ENCODE data around the gene SCRN2.

The SCRN2 gene

GRCh38 chr17:47871048-47871447 lies 30.0 kb upstream of the SCRN2 start:
- no peak for DNase-seq

- no peak for DNase-seq
Observed at GRCh38 chr17:47870056-47870455, 29.0 kb upstream of the SCRN2 start.

- no peak for DNase-seq
Observed at GRCh38 chr17:47869114-47869513, 28.0 kb upstream of the SCRN2 start.

DNA sequence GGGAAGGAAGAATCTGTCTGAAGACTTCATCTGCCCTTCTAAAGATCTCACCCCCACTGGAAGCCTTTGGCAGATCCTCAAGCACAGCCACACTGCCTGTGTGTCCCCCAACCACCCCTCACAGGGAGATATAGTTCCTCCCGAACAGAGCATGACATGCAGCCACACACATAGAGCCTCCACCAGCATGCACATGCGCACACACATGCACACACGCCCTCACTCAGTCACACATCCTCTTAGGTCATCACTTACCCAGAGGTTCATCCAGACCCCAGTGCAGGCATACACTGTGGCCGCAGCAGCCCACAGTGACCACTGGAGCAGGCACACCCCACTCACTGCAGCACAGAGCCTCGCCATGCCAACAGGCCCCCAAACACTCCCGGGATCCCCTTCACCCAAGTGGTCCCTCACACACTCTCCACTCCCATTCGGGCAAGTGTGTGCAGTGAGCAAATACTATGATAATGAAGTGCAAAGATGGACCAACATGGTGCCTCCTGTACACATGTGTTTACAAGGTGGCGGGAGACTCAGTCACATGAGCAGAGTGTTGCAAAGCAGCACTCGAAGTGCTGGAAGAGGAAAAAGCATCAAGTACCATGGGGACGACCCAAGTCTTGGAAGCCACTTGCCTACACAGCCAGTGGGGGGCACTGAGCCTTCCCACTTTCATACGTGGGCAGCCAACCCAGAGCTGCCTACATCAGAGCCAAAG lies 26.9 kb upstream of the SCRN2 start:
- DNase-seq: no peak

DNA sequence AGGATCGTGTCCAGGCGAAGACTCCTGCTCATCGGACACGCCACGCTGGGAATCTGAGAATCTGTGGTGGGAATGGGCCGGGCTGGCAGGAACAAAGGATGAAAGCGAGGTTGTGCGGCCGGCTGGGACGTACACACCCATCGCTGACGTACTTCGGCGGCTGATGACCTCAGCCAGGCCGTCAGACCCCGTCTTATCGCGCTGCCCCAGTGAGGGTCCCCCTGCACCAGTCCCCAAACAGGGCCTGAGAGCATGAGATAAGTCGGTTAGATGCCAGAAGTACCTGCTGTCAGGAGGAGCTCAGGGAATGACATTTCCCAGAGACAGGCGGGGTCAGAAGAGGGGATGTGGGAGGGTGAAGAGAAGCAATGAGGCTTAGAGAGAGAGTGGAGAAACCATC lies 25.9 kb upstream of the SCRN2 start:
- DNase-seq: no peak

- no peak for DNase-seq
Observed at GRCh38 chr17:47864791-47865216, 23.7 kb upstream of the SCRN2 start.

DNA sequence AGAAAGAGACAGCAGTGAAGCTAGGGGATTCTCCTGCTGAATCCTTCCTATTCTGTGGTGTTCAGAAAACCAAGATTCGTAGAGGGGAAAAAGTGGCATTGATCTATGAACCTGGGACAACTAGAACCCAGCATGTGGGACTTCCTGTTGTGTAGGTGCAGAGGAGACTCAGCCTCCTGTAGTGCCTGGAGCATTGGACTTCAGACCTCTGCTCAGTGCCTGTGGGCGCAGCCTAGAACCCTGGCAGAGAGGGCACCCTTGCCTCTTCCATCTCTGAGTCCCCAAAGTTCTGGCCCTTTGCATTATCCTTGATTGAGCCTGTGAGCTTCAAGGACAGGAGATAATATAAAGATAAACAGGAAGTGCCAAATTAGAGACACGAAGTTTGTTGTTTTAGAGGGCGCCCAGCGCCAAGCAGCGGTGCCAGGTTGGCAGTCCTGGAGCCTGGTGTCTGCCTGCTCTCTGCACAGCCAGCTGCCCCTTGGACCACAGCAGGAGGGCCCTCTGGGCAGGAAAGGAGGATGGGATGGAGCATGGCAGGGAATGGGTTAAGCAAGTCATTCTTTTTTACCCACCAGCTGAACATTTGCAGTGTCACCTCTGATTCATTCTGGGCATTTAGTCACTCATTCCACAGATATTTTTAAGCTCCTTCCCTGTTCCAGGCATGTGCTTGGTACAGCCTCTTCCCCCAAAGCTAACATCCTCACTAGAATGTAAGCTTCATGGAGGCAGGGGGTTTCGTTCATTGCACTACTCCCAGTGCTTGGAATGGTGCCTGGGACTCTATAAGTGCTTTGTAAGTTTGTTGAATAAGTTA lies 21.8 kb upstream of the SCRN2 start:
- DNase-seq: no peak

- DNase-seq: no peak
Observed at GRCh38 chr17:47860386-47860785, 19.3 kb upstream of the SCRN2 start.

DNA sequence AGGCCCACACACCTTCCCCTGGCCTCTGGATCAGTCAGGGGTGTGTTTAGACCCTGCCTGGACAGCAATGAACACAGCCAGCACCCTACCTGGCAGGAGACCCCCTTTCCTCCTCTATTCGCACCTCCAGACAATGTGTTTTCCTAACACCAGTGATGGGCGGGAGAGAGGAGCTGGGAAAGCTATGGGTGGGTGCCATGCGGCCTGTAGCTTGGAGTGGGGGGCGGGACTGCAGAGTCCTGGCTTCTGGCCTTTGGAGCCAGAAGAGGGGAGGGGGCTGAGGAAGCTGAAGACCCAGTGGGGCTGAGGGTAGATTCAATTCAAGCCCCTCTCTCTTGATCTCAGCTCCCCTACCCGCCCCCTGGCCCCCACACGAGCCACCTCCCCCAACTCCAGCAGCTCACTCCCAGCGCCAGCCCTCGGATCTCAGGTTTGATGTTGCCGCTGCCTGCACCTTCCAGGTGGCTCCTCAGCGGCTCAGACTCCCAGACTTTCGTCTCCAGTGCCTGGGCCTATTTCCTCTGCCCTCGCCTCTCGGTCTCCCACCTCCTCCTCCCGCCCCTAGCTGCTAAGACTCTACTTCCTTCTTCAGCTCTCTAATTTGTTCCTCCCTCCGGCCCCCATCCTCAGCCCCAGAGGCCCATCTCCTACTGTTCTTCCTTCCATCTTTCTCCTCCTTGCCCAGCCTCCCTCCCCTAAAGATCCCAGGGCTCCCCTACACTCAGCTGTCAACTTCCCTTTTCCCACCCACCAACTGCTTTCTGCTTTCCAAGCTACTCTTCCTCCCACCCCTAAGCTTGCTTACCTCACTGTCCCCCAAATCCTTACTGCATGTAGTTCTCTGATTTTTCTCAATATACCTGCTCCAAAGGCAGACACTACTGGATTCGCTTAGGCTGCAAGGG lies 16.7 kb upstream of the SCRN2 start:
- no peak for DNase-seq

- no peak for DNase-seq
Observed at GRCh38 chr17:47856830-47857229, 15.8 kb upstream of the SCRN2 start.

DNA sequence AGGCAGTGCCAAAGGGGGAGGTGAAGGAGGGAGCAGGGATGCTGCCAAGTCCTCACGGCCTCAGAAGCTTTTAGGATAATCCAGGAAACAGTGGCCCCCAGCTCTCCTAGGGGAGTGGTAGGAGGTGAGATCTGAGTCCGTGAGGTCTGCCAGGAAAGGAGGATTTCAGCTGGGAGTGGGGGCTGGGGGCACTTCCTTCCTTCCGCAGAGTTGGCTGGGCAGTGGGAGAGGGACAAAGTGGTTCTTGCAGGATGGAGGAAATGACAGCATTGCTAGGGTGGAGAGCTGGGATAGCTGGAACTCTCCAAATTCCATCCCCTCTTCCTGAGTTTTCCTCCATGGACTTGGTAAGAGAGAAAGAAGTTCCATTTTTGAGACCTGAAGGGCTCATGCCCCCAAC lies 14.7 kb upstream of the SCRN2 start:
- DNase-seq: no peak

GRCh38 chr17:47853616-47854015 lies 12.5 kb upstream of the SCRN2 start:
- no peak for DNase-seq

GRCh38 chr17:47852113-47852949 lies 11.3 kb upstream of the SCRN2 start:
- no peak for DNase-seq

- no peak for DNase-seq
Observed at GRCh38 chr17:47851764-47852112, 10.7 kb upstream of the SCRN2 start.

DNA sequence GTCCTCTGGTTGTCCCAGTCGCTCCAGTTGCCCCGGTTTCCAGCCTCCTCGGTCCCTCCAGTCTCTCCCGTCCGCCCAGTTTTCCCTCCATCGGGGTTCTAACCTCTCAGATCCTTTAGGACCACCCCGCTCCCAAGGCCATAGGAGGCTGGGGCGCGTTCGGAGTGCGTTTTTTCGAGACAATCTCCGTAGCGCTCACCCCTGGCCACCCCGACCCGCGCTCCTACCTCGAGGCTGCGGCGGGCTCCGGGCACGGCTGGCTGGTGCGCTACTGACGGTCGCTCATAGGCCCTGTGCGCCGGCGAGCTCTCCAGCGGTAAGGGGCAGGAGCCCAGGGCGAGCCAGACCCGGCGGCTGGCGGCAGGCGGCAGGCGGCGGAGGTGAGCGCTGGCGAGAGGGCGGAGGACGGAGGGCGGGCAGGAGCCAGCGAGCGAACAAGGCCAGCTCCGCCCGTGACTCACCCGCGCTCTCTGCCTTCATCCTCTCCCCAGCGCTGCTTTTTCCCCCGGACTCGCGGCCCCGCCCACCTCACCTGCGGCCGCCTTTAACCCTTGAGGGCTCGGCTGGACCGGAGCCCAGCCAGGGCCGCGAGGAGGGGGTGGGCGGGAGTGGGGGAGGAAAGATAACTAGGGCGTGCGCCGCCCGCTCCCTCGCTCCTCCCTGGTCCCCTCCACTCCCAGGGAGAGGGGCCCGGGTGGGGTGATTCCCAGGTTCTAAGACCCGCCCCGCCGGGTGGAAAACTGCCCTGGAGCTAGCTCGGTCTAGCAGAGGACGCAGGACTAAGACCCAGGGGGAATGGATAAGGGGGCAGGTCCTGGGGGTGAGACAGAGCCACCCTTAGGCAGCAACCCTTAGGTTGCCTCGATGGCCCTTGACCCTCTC lies 9.9 kb upstream of the SCRN2 start, which contains the start of gene SP6:
SP6 (minus strand) TSS at position 472 of the 882 bp plus-strand sequence. CDS start 2,734 bp downstream, outside the sequence.
- DNase-seq: no peak

DNA sequence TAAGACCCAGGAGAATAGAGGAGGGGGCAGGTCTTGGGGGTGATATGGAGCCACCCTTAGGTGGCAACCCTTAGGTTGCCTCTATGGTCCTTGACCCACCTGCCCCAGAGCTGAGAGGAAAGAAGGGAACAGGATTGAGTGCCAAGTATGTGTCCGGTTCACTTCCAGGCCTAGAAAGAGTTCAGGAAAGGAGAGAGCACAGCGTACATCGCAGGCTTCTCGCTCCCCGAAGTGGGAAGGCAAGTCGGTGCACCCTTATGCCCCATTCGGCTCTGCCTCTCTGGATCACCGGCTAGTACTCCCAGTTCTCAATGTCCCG lies 9.3 kb upstream of the SCRN2 start:
- no peak for DNase-seq

DNA sequence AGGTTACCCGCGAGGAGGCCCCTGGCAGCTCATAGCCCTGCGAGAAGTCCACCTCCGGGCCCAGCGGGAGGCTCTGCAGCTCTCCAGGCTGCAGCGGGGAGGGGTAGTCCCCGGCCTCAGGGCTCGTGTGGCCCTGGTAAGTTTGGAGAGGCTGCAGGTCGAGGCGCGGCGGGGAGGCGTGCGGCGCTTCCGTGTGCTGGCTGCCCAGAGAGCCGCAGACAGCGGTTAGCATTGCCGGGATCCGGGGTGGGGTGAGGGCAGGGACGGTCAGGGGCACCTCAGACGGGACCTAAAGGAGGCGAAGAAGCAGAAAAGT lies 7.1 kb upstream of the SCRN2 start:
- no peak for DNase-seq

DNA sequence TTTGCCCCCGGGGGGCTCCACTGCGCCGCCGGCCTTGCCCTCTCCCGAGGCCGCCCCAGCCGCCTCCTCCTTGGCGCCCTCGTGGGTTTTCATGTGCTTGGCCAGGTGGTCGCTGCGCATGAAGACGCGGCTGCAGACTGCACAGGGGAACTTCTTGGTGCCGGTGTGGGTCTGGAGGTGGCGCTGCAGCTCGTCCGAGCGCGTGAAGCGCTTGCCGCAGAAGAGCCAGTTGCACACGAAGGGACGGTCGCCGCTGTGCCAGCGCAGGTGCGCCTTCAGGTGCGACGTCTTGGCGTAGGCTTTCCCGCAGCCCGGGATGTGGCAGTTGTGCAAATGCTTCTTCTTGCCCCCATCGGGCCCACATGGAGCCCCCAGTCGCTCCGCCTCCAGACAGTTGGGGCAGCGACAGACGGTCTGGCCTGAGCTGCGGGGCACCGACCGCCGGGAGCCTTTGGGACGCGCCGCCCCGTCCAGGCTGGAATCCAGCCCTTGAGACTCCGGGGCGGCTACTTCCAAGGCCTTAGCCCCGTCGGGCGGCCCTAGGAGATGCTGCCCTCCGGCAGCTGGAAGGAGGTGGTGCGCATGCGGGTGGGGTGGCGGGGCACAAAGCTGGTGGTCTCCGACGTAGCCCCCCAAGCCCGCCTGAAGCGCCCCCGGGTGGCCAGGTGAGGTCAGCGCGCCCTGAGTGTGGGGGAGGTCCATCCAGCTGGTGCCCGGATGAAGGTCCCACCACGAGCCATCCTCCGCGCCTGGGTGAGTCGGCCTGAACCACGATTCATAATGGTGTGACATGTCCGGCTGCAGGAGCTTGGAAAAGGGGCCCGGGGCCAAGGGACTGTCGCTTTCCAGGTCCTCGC lies 6.5 kb upstream of the SCRN2 start:
- no peak for DNase-seq

DNA sequence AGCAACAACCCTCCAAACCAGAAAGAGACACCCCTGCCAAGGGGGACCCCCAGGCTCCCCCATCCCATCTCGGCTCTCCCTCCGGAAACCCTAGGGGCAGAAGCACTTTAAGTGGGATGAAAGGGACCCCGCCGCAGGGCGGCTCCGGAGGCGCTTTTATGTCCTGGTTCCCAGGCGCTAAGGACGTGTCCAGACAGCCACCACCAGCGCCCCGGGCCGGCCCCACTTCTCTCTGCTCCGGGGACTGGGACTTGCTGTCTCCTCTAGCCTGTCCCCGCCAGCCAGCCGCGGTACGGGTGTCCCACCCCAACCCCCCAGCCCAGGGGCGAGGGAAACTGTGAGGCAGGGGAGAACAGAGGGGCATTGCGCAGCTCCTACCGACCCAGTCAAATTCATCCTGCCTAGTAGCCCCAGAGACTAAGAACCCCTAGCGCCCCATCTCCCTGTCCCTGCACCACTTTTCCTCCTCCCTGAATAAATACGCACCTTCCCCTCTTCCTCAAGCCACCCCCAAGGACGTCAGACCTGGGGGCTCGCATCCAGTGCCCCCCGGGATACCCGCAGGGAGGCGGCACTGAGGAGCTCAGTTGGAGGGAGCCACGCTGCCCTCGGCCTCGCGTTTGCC lies 5.8 kb upstream of the SCRN2 start:
- DNase-seq: no peak

DNA sequence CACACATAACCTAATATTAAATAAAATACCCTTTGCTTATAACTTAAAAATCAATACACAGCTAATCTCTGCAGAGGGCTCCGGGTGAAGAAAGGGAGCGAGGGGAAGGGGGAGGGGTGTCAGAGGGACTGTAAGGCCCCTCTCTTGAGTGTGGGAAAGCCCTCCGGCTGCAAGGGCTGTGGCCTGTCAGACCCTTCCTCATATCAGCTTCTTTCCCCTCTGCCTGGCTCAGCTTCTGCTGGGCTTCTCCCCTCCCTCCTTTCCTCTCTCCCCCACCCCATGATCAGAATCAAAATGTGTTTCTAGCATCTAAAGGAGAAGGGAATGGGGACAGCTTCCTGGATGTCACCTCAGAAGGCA lies 4.6 kb upstream of the SCRN2 start:
- no peak for DNase-seq

Measured in hippocampal formation (tissue), 2 donors.